Stomach (tissue), 4 donors: ENCODE results near the gene HEPHL1.

Experiments used
- EP300 ChIP-seq: sonication (generic); formaldehyde crosslinking; IDR thresholded peaks from one replicate; pipeline ENCODE4 v1.6.1; 2017; ENCODE audit warnings: antibody characterized with exemption
- POLR2A ChIP-seq, 4 donors: fragments of 450-650 bp; IDR thresholded peaks; one replicate each; pipeline ENCODE4 v1.6.1; 2016; ENCODE audit warnings: antibody characterized with exemption in 4 of 4, control low read depth in 2 of 4, mild to moderate bottlenecking in 1 of 4, moderate library complexity in 1 of 4
- POLR2AphosphoS5 ChIP-seq, 3 donors: sonication (generic); formaldehyde crosslinking; IDR thresholded peaks; one replicate each; pipeline ENCODE4 v1.6.1; 2016; ENCODE audit warnings: antibody characterized with exemption in 3 of 3
- TF ChIP-seq, protein P1 (sequence below), 7 experiments: fragments of 450-650 bp in 4 of 7; fragments of 200-600 bp in 3 of 7; sonication (generic) in 3 of 7; IDR thresholded peaks; one replicate each; pipeline ENCODE4 v1.5.1; 2016 to 2019; ENCODE audit warnings: antibody characterized with exemption in 7 of 7, control low read depth in 2 of 7, mild to moderate bottlenecking in 1 of 7

DNA sequence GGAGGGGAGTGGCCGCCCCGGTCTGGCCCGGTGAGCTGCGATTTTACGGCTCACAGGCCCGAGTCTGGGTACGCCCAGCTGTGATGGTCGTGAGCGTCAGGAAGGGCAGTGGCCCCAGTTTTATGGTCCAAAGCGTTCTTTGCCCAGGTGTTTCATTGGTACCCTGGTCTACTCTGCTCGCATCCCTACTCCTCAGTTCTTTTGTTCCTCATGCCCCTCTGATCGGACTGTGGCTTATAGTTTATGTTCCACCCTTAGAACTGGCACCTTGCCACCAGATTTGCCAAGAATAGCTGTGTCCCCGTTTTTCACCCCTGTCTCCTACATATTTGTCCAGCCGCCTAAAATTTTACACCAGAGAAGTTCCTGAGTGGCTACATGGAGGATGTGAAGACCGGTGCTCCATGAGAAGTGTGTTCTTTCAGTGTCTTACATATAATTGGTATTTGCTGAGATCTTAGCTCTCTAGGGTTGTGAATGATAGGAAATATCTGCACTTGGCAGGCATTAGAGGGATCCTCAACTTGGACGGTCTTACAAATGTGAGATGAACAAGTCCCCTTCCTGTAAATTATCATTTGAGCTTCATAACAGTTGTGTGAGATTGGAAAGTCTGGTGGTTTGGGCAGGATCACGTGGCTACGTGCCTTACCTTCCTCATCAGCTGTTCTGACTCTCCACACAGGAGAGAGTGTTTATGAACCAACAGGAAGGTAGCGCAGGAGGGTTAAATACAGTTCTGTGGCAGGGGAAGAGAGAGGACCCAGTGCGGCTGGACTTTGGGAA is 108.6 kb downstream of the HEPHL1 start:
- TF ChIP-seq POLR2A (IDR thresholded peaks at IDR 0.05) (no peak), POLR2AphosphoS5 (IDR thresholded peaks at IDR 0.05) (no peak), EP300 (no peak)
- TF ChIP-seq, protein P1, sequence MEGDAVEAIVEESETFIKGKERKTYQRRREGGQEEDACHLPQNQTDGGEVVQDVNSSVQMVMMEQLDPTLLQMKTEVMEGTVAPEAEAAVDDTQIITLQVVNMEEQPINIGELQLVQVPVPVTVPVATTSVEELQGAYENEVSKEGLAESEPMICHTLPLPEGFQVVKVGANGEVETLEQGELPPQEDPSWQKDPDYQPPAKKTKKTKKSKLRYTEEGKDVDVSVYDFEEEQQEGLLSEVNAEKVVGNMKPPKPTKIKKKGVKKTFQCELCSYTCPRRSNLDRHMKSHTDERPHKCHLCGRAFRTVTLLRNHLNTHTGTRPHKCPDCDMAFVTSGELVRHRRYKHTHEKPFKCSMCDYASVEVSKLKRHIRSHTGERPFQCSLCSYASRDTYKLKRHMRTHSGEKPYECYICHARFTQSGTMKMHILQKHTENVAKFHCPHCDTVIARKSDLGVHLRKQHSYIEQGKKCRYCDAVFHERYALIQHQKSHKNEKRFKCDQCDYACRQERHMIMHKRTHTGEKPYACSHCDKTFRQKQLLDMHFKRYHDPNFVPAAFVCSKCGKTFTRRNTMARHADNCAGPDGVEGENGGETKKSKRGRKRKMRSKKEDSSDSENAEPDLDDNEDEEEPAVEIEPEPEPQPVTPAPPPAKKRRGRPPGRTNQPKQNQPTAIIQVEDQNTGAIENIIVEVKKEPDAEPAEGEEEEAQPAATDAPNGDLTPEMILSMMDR (IDR thresholded peaks at IDR 0.05): no peak
